Mammary epithelial cell (primary cell): ENCODE data around the gene MAGEB2.

Source experiments
- CTCF ChIP-seq, 2 donors: IDR thresholded peaks in 1 of 2; conservative IDR thresholded peaks in 1 of 2; 2 replicates each; pipeline ENCODE4 v1.5.1; 2011 to 2012; ENCODE audit warnings: inconsistent platforms in 2 of 2, low read length in 2 of 2, mild to moderate bottlenecking in 2 of 2, control low read depth in 1 of 2, low read depth in 1 of 2; ENCODE audit not compliant: insufficient read depth in 1 of 2; ENCODE audit errors: extremely low read depth in 1 of 2
- EZH2 ChIP-seq: IDR thresholded peaks from 2 replicates; pipeline ENCODE4 v1.6.1; 2012; ENCODE audit warnings: low read length, inconsistent platforms, borderline replicate concordance

GRCh38 chrX:30241724-30242415 lies 26.5 kb downstream of the MAGEB2 start, which contains the start of gene MAGEB4:
- TF ChIP-seq EZH2 (no peak), CTCF (conservative IDR thresholded peaks at IDR 0.05 in 1 of 2, IDR thresholded peaks at IDR 0.05 in 1 of 2; ENCODE audit: extremely low read depth in 1 of 2, insufficient read depth in 1 of 2, low read depth in 1 of 2, low read length in 2 of 2) (no peak)
